Peyer's patch (tissue), 4 donors: ENCODE results near the gene PSMA2.

Source experiments
- CTCF ChIP-seq, 6 experiments: fragments of 450-650 bp in 4 of 6; fragments of 200-600 bp in 2 of 6; sonication (generic) in 1 of 6; IDR thresholded peaks; one replicate each; pipeline ENCODE4 v1.5.1; 2017 to 2019; ENCODE audit warnings: antibody characterized with exemption in 6 of 6, mild to moderate bottlenecking in 3 of 6, moderate library complexity in 1 of 6
- POLR2A ChIP-seq, 2 donors: fragments of 450-650 bp; IDR thresholded peaks; one replicate each; pipeline ENCODE4 v1.5.1; 2017; ENCODE audit warnings: antibody characterized with exemption in 2 of 2, mild to moderate bottlenecking in 2 of 2, moderate library complexity in 2 of 2

GRCh38 chr7:42893346-42894240 is 38.4 kb downstream of the PSMA2 start:
- TF ChIP-seq CTCF (IDR thresholded peaks at IDR 0.05) (no peak), POLR2A (IDR thresholded peaks at IDR 0.05) (no peak)
